ENCODE measurements around the gene TSC2.

- TF ChIP-seq POLR2A (IDR thresholded peaks at IDR 0.05; ENCODE audit: extremely low read depth, insufficient read length), result no peak
- no peak for TF ChIP-seq CTCF (IDR thresholded peaks at IDR 0.05; ENCODE audit: low read depth, low read length)
- TF ChIP-seq MAX (IDR thresholded peaks at IDR 0.05; ENCODE audit: low read depth, low read length), result no peak
Measured at GRCh38 chr16:2046893-2047329, 874 bp upstream of the TSC2 start.
